H1 (cell line): ENCODE data around the gene CSNK1D. TPM values are rescaled to one million over a fixed set of nuclear protein-coding genes. Genes with fewer than 3 reads are reported as not detected.

Source experiments
- ATF2 ChIP-seq: IDR thresholded peaks from 2 replicates; pipeline ENCODE4 v1.6.1; 2012; ENCODE audit warnings: low read length, inconsistent platforms
- CTCF ChIP-seq, 3 experiments: IDR thresholded peaks; 1 replicate in 2 of 3; 2 replicates in 1 of 3; pipeline versions ENCODE4 v1.5.1 to v1.6.1; 2011; ENCODE audit warnings: low read length in 3 of 3, mild to moderate bottlenecking in 3 of 3, inconsistent platforms in 2 of 3, low read depth in 1 of 3, moderate library complexity in 1 of 3; ENCODE audit not compliant: insufficient read depth in 1 of 3; ENCODE audit errors: control extremely low read depth in 1 of 3
- EP300 ChIP-seq, 2 experiments: IDR thresholded peaks; 1 replicate in 1 of 2; 2 replicates in 1 of 2; pipeline ENCODE4 v1.6.1; 2011 to 2012; ENCODE audit warnings: low read depth in 2 of 2, low read length in 2 of 2, mild to moderate bottlenecking in 2 of 2, borderline replicate concordance in 1 of 2, inconsistent platforms in 1 of 2, moderate library complexity in 1 of 2
- GABPA ChIP-seq: IDR thresholded peaks from 2 replicates; pipeline ENCODE4 v1.6.1; 2011; ENCODE audit warnings: mild to moderate bottlenecking, low read length, moderate library complexity, borderline replicate concordance; ENCODE audit not compliant: insufficient read depth
- NANOG ChIP-seq: IDR thresholded peaks from 2 replicates; pipeline ENCODE4 v1.6.1; 2011; ENCODE audit warnings: low read length, low read depth, mild to moderate bottlenecking, inconsistent platforms; ENCODE audit not compliant: insufficient read depth, poor library complexity, severe bottlenecking
- POLR2A ChIP-seq, 2 experiments: IDR thresholded peaks; 1 replicate in 1 of 2; 2 replicates in 1 of 2; pipeline ENCODE4 v1.6.1; 2011; ENCODE audit warnings: low read depth in 2 of 2, low read length in 2 of 2, mild to moderate bottlenecking in 2 of 2; ENCODE audit errors: control extremely low read depth in 1 of 2
- TEAD4 ChIP-seq: IDR thresholded peaks from 2 replicates; pipeline ENCODE4 v1.6.1; 2012; ENCODE audit warnings: low read depth, low read length, inconsistent platforms, mixed read lengths
- ZNF274 ChIP-seq: IDR thresholded peaks from 2 replicates; pipeline ENCODE4 v1.7.0; 2012; ENCODE audit warnings: low read length, borderline replicate concordance; ENCODE audit errors: extremely low read depth
- polyA plus RNA-seq, 7 experiments: library from polyadenylated mRNA; depleted of rRNA in 3 of 7; stranded (reverse) in 5 of 7; unstranded in 2 of 7; fragments of >200 nt in 5 of 7; fragments of 200-250 nt in 2 of 7; gene quantifications; 1 replicate in 5 of 7; 2 replicates in 1 of 7; 4 replicates in 1 of 7; pipeline versions ENCODE4 v1.2.1 to v1.2.3, GENCODE V29; 2011 to 2013; ENCODE audit warnings: missing spikeins in 2 of 7, mixed read lengths in 2 of 7
- total RNA-seq: library from RNA; stranded (reverse); fragmentation: NEBNext Ultra II Directional; extraction: Animal tissue kit (Norgen Biotek cat#: 25700); gene quantifications from 2 replicates; pipeline ENCODE4 v1.2.1, GENCODE V29; 2021

Gene CSNK1D
- total and polyA plus RNA-seq, 2 of the 8 experiments (the other 6 are each of a cell fraction or from before 2014, with no cell fraction given) = 73.5 to 103 TPM

DNA sequence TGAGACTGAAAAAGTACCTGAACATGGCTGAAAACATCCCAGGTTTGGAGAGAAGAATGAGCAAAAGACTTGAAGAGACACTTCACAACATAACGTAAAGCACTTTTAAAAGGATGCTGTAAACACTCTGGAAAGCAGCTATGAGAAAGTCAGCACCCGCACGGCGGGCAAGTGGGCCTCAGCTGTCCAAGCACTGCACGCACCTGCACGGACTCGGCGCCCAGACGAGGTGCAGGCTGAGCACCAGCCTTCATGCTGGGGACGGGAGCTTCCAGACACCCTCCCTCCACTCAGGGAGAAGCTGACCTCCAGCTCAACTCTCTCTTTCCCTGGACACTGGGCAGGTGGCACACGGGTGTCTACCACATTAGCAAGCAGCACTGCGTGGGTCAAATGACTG, 74.0 kb downstream of the CSNK1D start (continued):
- TF ChIP-seq ATF2 = no peak
- TF ChIP-seq TEAD4 = no peak
- no peak for TF ChIP-seq GABPA
- no peak for TF ChIP-seq NANOG
- TF ChIP-seq EP300 (IDR thresholded peaks at IDR 0.05; ENCODE audit: borderline replicate concordance in 1 of 2, low read depth in 2 of 2, low read length in 2 of 2) = no peak
- no peak for TF ChIP-seq POLR2A (IDR thresholded peaks at IDR 0.05; ENCODE audit: control extremely low read depth in 1 of 2, low read depth in 2 of 2, low read length in 2 of 2)
- no peak for TF ChIP-seq CTCF (IDR thresholded peaks at IDR 0.05; ENCODE audit: control extremely low read depth in 1 of 3, insufficient read depth in 1 of 3, low read depth in 1 of 3, low read length in 3 of 3)
- no peak for TF ChIP-seq ZNF274
